KBM-7 (cell line): Measurements from ENCODE around the gene CDH13.
"Not testable (repeated sequence)": the region's sequence is repeated elsewhere in the genome, so short reads cannot be mapped to it uniquely, and the experiment has no call there.

Source experiments
- DNase-seq: peaks from one replicate; pipeline ENCODE4 v3.0.0-alpha.2; 2015
- in situ Hi-C: fragments of 300-500 bp; cut with MboI; formaldehyde crosslinking; loops from 2 replicates; pipeline ENCODE4 v1.14.3; 2020; ENCODE audit warnings: low sequenced_read_pairs, low pct_unique_long_range_greater_than_20kb, mixed read lengths

Gene CDH13

GRCh38 chr16:82895843-82896242 lies 269.1 kb downstream of the CDH13 start:
- no peak for DNase-seq
- in situ Hi-C loops, result no loop called here

DNA sequence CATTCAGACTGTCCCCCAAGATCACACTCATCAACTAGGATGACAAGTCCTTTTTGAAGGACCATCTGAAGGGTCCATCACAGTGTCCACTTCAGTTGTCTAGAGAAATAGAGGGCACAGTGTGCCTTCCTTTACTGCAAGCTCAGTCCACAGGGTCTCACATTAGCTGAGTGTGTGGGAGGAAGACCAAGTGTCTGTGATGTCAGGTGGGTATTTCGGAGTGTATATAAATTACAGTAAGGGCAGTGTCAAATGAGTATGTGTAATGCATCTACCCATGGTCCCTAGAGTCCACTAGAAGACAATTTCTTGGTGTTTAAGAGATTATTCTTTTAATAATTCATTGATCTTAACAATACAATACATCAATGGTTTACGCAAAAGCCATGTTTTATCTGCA lies 272.2 kb downstream of the CDH13 start:
- in situ Hi-C loops, result no loop called here
- DNase-seq, result no peak

GRCh38 chr16:82899731-82900450 lies 273.1 kb downstream of the CDH13 start:
- DNase-seq, result no peak
- in situ Hi-C loops, result no loop called here

- in situ Hi-C loops, result no loop called here
- DNase-seq, result no peak
These were observed 273.8 kb downstream of the CDH13 start for GRCh38 chr16:82900559-82900958.

DNA sequence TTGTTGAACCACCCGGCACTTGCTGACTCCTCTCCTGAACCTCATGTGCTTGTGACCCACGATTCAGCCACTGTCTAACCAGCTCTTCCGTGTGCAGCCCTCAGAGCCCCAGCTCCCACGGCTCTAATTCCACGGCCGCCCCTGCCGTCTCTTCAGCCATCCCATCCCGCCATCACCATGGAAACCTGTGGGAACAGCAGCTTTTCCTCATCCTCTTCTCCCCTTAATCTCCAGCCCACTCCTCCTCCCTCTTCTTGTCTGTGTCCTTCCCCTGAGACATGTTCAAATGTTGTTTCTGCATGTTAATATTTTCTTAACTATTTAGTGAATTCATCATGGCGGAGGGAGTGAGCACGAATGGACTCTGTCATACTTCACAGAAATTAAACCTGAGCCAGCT lies 285.2 kb downstream of the CDH13 start:
- in situ Hi-C loops, result no loop called here
- no peak for DNase-seq

- no peak for DNase-seq
- in situ Hi-C loops, result no loop called here
These were observed 288.5 kb downstream of the CDH13 start for GRCh38 chr16:82915139-82915824.

DNA sequence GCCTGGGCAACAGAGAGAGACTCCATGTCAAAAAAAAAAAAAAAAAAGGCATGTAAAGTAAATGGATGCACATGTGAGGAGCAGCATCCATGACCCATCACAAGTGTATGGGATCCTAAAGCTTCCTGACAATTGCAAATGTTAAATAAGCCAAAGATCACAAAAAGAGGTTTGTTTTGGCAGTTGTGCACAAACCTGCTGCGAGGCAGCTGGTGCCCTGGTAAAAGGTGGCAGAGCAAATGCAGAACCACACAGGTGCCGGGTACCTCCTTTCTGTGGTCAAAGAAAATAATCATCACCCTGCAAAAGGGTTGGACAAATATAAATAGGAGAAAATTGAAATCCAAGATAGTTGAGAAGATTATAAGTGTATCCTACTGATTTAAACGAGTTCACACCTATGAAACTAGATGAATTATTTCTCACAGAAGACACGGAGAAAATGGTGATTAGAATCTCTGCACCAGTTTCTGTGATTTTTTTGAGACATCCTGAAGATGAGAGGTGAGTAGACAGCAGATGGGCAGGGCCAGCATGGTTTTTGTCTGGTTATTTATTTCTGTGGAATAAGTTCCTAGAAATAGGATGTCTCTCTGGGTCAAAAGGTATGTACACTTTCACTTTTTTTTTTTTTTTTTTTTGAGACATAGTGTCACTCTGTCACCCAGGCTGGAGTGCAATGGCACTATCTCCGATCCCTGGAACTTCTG lies 291.3 kb downstream of the CDH13 start:
- in situ Hi-C loops, result no loop called here
- no peak for DNase-seq

- DNase-seq, result no peak
- in situ Hi-C loops, result no loop called here
These were observed 297.5 kb downstream of the CDH13 start for GRCh38 chr16:82924075-82924854.

- DNase-seq, result no peak
- in situ Hi-C loops, result no loop called here
These were observed 299.7 kb downstream of the CDH13 start for GRCh38 chr16:82926500-82926899.

GRCh38 chr16:82933933-82934332 lies 307.2 kb downstream of the CDH13 start:
- DNase-seq, in situ Hi-C loops: not testable (repeated sequence)

- in situ Hi-C loops, result no loop called here
- peak; percentile 18 for DNase-seq
These were observed 309.0 kb downstream of the CDH13 start for GRCh38 chr16:82935766-82936165.

GRCh38 chr16:82936941-82937551 lies 310.3 kb downstream of the CDH13 start:
- DNase-seq, result no peak
- in situ Hi-C loops, result no loop called here

- in situ Hi-C loops, result no loop called here
These were observed 311.3 kb downstream of the CDH13 start for GRCh38 chr16:82937926-82938520.

DNA sequence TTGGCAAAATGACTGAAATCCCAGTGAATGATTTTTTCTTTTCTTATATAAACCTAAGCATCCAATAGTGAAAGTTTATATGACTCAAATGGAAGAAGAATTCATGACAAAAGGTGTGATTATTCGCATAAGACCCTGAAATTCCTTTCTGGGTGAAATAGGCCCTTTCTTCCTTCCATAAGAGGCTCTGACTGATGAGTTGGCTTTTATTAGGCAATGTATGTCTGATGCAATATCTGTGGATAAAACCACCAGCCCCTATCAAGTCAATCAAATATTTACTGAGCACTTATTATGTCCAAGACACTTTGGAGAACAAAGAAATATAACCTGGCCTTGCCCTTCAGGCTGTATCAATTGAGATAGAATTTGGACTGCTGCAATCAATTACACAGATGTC lies 316.6 kb downstream of the CDH13 start:
- DNase-seq, result no peak
- in situ Hi-C loops, result no loop called here

More at GRCh38 chr16:82937926-82938520, 311.3 kb downstream of the CDH13 start:
- DNase-seq, result no peak

- in situ Hi-C loops, result no loop called here
- DNase-seq, result no peak
These were observed 318.8 kb downstream of the CDH13 start for GRCh38 chr16:82945420-82946101.

DNA sequence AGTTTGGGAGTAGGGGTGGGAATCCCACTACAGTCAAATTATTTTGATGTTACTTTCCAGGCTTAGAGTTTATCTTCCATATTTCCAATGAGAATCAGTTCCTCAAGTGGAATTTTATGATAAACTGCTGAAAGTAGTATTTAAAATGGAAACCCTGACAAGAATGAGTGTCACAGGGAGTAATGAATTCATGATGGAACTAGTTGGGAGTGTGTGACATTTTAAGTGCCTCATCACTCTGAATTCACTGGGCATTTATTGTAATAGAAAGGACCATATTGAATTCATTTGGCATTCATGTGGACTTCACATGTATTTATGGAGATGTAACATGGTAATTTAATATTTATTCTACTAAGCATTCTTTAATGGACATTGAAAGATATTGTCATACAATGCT lies 320.9 kb downstream of the CDH13 start:
- no peak for DNase-seq
- in situ Hi-C loops, result no loop called here

DNA sequence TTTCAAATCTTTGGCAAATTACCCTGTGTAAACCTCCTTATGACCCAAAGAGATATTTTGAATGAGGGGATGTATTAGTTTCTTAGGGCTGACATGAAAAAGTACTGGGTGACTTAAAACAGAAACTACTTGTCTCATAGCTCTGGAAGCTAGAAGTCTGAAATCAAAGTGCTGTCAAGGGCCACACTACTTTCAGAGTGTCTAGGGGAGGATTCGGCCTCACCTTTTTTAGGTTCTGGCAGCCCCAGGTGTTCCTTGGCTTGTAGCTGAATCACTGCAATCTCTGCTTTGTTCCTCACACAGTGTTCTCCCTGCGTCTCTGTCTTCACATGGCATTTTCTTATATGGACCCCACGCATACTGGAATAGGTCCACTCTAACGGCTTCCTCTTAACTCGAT lies 322.2 kb downstream of the CDH13 start:
- no peak for DNase-seq
- in situ Hi-C loops, result no loop called here

DNA sequence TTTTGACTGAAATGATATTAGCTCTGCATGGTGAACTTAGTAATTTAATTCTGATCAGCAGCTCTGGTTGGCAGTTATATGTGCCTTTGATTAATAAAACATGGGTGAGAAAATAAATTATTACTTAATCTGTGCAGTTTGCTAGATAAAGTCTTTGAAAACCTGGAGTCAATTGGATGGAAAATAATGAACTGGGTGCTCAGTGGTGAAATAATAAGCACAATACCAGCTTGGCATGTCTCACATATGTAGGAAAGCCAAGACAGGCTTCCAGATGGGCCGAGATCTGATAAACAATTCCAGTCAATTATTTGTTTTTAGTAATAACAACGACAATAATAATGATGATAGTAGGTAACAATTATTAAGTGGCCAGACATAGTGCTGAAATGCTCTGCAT lies 326.7 kb downstream of the CDH13 start:
- no peak for DNase-seq
- in situ Hi-C loops, result no loop called here
